Measurements from ENCODE around the gene CALHM6. TPM values are rescaled to one million over a fixed set of nuclear protein-coding genes. Genes with fewer than 3 reads are reported as not detected.
A peak's percentile ranks its signal among the peaks of the same experiment; 100 is the strongest.

Gene CALHM6
- total RNA-seq = 0.31 TPM in 1 of 2 replicates, not detected in the other
- 1.7 TPM for polyA plus RNA-seq (2012)

- no peak for DNase-seq (ENCODE audit: low read depth)
Observed at GRCh38 chr6:116461331-116461931, at the start of gene CALHM6. CALHM6 (plus strand) TSS chr6:116461375; CDS start chr6:116461930, 555 bp downstream.

- peak; percentile 54 for DNase-seq (ENCODE audit: low read depth)
Observed at GRCh38 chr6:116412270-116412669, 48.9 kb upstream of the CALHM6 start.

GRCh38 chr6:116413357-116413756, 47.8 kb upstream of the CALHM6 start:
- no peak for DNase-seq (ENCODE audit: low read depth)

GRCh38 chr6:116417661-116418060, 43.5 kb upstream of the CALHM6 start:
- DNase-seq (ENCODE audit: low read depth) = no peak

GRCh38 chr6:116419069-116419786, 41.9 kb upstream of the CALHM6 start:
- DNase-seq (ENCODE audit: low read depth) = no peak

GRCh38 chr6:116420341-116420740, 40.8 kb upstream of the CALHM6 start:
- DNase-seq (ENCODE audit: low read depth) = no peak

- no peak for DNase-seq (ENCODE audit: low read depth)
Observed at GRCh38 chr6:116422238-116422637, 38.9 kb upstream of the CALHM6 start.

GRCh38 chr6:116424001-116424400, 37.2 kb upstream of the CALHM6 start:
- peak; percentile 49 for DNase-seq (ENCODE audit: low read depth)

- DNase-seq (ENCODE audit: low read depth) = no peak
Observed at GRCh38 chr6:116426551-116426950, 34.6 kb upstream of the CALHM6 start.

- DNase-seq (ENCODE audit: low read depth) = peak; percentile 95
Observed at GRCh38 chr6:116429111-116429510, 32.1 kb upstream of the CALHM6 start.

- DNase-seq (ENCODE audit: low read depth) = no peak
Observed at GRCh38 chr6:116430860-116431259, 30.3 kb upstream of the CALHM6 start.

GRCh38 chr6:116431964-116432595, 29.1 kb upstream of the CALHM6 start:
- no peak for DNase-seq (ENCODE audit: low read depth)

- no peak for DNase-seq (ENCODE audit: low read depth)
Observed at GRCh38 chr6:116433206-116433712, 27.9 kb upstream of the CALHM6 start.

GRCh38 chr6:116434056-116434725, 27.0 kb upstream of the CALHM6 start:
- no peak for DNase-seq (ENCODE audit: low read depth)

GRCh38 chr6:116436586-116436985, 24.6 kb upstream of the CALHM6 start:
- no peak for DNase-seq (ENCODE audit: low read depth)

GRCh38 chr6:116437656-116438055, 23.5 kb upstream of the CALHM6 start:
- no peak for DNase-seq (ENCODE audit: low read depth)

- peak; percentile 30 for DNase-seq (ENCODE audit: low read depth)
Observed at GRCh38 chr6:116438590-116439448, 22.4 kb upstream of the CALHM6 start.

GRCh38 chr6:116439522-116440051, 21.6 kb upstream of the CALHM6 start:
- DNase-seq (ENCODE audit: low read depth) = no peak

GRCh38 chr6:116443105-116443504, 18.1 kb upstream of the CALHM6 start:
- no peak for DNase-seq (ENCODE audit: low read depth)

- no peak for DNase-seq (ENCODE audit: low read depth)
Observed at GRCh38 chr6:116444092-116444491, 17.1 kb upstream of the CALHM6 start.

All from myocyte (in vitro differentiated cells).